Activated effector memory CD4-positive, alpha-beta T cell treated with anti-CD3 and anti-CD28 coated beads, Interleukin-2, amount 50 U/mL, for 16 hours (primary cell): ENCODE results near the gene NCDN.
A peak's percentile ranks its signal among the peaks of the same experiment; 100 is the strongest.

ENCODE experiments used
- DNase-seq: peaks from one replicate; pipeline ENCODE4 v3.0.0-alpha.2; 2020

The NCDN gene, protein sequence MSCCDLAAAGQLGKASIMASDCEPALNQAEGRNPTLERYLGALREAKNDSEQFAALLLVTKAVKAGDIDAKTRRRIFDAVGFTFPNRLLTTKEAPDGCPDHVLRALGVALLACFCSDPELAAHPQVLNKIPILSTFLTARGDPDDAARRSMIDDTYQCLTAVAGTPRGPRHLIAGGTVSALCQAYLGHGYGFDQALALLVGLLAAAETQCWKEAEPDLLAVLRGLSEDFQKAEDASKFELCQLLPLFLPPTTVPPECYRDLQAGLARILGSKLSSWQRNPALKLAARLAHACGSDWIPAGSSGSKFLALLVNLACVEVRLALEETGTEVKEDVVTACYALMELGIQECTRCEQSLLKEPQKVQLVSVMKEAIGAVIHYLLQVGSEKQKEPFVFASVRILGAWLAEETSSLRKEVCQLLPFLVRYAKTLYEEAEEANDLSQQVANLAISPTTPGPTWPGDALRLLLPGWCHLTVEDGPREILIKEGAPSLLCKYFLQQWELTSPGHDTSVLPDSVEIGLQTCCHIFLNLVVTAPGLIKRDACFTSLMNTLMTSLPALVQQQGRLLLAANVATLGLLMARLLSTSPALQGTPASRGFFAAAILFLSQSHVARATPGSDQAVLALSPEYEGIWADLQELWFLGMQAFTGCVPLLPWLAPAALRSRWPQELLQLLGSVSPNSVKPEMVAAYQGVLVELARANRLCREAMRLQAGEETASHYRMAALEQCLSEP

DNA sequence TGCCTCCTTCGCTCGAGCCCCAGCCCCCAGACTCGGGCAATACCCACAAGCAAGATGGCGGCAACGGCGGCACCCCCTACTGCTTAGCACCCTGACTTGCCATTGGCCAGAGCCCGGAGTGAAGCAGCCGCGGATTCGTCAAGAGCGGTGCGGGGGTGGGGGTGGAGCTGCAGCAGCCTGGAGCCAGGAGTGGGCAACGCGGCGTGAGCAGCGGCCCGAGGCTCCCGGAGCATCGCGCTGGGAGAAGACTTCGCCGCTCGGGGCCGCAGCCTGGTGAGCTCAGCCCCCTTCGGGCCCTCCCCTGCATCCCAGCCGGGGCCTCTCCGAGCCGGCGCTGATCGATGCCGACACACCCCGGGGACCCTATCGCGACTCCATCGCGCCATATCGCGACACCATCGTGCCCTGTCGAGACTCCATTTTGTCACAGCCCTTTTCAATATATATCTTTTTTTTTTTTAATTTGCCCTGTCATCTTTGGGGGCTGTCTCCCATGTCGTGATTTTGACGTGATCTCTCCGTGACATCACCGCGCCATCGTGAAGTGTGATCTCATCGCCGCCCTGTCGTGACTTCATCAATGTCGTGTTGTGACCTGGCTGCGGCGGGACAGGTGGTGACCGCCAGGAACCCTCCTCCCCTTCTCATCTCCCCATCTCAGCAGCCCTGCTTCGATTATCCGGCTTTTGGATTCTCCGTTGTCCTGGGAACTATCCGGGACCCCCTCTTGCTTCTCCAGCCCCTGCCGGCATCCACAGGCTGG is at the start of gene NCDN:
Gene NCDN (plus strand): TSS at position 189 of the 763 bp plus-strand sequence. CDS start 392 bp downstream, at position 581.
- DNase-seq = peak; percentile 98

DNA sequence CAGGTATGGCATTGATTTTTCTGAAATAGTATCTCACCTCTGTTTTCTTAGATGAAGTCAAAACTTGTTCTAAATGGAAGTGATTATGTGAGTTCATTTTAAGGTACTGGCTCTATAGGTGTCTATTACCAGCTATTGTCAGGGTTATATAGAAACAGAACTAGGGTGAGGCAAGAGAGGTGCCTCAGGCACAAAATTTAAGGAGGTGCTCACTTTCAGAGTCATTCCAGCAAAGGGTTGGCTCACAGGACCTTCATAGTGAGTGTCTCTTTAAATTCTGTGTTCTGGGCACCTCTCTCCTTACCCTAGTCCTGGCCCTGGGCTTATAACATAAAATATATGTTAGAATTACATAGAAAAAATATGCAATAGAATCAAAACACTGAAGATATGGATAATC is 49.7 kb upstream of the NCDN start:
- no peak for DNase-seq

DNA sequence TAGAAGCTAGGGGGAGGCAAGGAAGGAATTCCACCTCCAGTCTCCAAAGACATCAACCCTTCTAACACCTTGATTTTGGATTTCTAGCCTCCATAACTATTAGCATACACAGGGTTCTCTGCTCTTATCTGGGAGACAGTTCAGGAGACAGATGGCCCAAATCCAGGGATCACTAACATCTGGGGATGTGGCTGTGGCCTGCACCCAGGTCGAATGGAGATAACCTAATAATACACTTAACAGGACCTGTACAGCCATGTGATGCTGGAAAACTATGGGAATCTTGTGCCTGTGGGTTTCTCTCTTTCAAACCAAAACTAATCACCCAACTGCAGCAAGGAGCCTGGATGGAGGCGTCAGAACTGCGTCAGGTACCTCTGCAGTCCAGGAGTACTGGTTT is 48.0 kb upstream of the NCDN start:
- no peak for DNase-seq

DNA sequence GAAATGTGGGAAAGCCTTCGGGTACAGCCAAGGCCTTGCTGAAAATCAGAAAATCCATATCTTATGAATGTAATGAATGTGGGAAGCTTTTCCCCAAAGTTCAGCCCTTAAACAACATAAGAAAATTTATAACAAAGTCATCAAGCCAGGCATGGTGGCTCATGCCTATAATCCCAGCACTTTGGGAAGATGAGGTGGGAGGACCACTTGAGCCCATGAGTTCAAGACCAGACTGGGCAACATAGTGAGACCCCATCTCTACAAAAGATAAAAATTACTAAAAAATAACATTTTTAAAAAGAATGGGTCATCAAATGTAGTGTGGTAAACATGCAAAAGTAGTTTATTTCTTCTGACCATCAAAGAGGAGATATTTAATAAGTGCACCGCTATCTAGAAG is 46.3 kb upstream of the NCDN start:
- no peak for DNase-seq

DNA sequence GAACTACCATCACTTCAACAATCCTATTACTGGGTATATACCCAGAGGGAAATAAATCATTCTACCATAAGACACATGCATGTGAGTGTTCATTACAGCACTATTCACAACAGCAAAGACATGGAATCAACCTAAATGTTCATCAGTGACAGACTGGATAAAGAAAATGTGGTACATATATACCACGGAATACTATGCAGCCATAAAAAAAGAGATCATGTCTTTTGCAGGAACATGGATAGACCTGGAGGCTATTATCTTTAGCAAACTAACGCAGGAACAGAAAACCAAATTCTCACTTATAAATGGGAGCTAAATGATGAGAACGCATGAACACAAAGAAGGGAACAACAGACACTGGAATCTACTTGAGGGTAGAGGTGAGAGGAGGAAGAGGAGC is 39.4 kb upstream of the NCDN start:
- DNase-seq = no peak

DNA sequence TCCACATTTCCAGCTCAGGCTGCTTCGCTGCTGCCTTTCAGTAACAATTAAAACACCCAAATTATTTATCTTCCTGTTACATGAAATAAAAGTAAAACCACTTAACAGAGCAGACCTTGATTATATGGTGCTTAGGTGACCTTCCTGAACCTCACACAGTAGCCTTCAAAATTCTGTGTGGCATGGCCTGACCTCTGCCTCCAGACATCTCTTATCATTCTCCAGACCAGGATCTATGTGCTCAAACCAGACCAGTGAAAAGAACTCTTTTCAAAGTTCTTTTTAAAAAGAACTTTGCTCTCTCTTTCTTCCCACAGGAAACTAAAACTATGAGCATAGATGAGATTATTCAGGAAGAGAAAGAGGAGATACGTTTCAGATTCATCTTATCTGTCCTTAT is 38.2 kb upstream of the NCDN start:
- DNase-seq = no peak

DNA sequence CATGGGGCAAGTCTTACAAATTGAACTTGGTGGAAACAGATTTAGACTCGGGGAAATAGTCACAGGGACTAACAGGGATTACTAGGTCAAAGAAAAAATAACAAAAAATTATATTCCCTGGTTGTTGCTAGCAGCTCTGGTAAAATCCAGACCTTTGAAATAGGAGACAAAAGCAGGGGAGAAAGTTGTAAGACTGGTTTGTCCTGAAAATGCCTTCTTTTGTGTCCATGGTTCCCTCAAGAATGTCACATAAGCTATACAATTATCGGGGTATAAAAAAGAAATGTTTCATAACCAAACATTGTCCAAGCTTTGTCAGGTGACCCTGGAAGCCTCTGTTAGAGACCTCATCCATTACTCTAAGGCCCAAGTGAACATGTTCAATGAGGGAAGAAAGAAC is 33.5 kb upstream of the NCDN start:
- DNase-seq = no peak

DNA sequence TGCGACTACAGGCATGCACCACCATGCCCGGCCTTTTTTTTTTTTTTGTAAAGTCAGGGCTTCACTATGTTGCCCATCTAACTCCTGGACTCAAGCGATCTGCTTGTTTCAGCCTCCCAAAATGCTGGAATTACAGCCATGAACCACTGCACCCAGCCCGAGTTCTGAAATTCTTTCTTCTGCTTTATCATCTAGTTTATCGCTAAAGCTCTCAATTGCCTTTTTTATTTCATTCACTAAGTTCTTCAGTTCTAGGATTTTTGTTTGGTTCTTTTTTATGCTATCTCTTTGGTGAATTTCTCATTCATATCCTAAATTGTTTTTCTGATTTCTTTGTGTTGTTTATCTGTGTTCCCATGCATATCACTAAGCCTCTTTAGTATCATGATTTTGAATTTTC is 27.4 kb upstream of the NCDN start:
- no peak for DNase-seq

DNA sequence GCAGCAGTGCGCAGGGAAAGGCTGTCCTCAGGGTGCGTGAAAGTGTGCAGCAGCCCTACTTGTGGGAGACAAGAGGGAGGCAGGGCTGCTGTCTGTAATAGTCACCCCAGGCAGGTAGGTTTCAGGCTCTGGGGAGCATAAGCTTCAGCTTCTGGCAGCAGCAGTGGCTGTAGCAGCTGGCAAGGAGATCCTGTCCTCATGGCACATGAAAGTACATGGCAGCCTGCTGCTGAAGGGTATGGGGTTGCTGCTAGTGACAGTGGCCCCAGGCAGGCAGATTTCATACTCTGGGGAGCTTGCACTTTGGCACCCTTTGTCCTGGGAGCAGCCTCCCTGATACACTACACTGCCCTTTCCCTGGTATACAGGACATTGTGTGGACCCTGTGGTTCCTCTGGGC is 26.7 kb upstream of the NCDN start:
- no peak for DNase-seq

DNA sequence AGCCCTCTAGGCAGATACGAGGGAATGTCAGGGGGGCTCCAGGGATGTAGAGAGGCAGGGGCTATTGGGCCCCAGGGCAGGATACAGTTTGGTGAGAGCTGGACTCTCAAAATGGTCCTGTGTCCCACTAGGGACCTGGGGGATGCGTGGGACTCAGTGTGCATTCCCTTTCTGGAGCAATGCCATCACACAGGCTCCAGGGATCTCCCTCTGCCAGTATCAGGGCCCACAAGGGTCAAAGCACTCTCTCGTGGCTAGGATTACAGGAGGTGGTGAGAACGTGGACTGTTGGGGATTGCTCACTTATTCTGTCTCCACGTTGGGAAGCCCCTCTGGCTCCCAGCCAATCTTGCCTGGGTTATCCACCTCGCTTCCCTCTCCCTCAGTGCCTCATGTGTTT is 26.2 kb upstream of the NCDN start:
- DNase-seq = no peak

DNA sequence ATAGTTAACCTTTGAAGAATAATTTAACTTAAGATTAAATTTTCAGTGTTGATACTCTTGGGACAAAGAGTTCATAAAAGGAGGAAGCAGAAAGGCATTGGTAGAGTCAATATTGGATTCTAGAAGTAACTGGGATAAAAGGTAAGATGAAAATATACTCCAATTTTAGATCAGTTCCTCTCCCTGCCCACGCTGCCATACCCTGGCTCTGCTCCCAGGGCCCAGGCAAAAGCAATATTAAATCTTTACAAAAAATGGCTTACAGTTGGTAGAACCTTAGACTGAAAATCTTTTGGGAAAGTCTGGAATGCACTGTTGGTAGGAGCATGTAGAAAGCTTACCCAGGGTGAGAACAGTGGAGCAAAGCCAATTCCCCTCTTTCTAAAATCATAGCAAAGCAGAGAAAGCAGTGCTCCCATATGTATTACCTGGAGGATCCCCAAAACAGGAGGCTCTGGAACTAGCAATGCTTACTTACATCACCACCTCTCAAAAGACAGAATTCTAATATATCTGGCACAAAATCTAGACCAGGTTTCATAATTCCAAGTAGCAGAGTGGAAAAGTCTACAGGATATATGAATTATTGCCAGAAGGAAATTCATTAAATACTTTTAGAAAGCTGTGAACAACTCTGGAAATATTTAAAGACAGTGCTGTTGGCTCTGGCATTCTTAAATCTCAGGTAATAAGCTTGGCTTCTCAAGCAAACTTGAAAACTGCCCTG is 24.9 kb upstream of the NCDN start:
- no peak for DNase-seq

DNA sequence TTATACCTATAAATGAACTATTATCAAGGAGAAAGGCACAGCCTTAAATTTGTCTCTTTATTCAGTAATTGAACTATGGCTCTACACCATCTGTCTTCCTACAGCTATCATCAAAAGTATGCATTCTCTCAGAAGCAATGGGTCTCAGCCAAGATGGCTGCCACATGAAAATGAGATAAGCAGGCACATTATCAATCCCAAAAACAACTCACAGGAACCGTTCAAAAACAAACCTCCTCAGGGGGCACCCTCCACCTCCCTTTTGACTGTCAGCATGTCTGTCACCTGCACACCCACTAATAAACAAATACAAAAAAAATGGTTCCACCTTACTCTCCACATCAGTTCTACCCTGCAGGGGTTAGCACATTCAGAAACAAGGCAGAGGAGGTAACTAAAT is 24.0 kb upstream of the NCDN start:
- DNase-seq = no peak

DNA sequence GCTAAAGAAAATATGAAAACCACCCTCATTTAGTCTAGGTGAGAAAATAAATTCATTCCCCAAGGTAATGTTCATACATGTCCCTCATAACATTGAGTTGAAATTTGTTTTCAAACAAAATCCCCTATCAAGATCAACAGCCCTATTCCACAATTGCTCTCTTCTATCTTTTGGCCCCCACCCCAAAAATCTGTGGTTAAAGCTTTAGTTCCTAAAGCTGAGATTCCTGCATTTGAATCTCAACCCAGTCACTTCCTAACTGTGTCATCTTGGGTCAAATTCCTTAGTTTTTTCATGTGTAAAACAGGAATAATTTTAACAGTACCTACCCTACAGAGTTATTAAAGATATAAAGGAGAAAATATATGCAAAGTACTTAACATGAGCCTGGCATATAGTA is 22.4 kb upstream of the NCDN start:
- no peak for DNase-seq

DNA sequence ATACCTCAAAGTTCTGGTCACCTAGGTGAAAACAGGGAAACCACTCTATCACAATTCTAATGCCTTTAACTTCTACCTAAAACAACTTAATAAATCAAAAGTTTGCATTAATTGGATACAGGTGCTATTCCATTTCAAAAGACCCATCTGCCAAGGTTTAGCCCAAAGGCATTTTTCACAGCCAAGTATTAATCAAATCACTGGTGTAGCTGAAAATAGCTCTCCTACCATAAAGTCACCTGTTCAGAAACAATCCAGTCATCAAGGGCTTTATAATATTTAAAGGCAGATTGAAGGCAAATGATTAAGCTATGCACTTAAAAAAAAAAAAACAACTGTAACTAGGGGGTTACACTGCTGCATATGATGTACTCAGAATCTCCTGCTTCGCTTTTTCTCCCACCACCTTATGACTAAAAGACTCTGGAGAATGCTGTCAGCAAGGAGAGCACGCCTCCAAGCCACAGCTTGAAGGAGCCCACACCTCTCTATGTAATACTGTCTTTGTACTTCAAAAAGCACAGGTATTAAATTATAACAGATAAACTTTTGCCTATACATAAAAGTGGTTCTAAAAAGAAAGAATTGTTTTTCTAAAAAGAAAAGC is 20.9 kb upstream of the NCDN start:
- no peak for DNase-seq

DNA sequence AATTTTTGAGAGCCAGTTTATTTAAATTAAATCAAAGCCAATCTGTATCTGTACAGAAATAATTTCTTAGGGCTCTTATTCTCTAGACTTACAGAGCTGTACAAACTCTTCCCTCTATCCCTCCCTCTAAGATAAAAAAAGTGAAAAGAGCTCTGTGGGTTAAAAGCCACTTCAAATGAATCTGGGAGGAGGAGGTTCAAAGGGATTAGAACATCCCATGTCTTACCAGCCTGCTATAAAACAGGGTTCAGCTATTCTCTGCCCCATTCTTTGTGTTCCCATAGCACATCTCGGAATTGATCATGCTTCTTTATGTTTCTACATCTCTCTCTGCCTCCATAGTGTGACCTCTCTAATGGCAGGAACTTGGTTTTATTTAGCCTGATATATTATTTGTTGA is 19.8 kb upstream of the NCDN start:
- no peak for DNase-seq

DNA sequence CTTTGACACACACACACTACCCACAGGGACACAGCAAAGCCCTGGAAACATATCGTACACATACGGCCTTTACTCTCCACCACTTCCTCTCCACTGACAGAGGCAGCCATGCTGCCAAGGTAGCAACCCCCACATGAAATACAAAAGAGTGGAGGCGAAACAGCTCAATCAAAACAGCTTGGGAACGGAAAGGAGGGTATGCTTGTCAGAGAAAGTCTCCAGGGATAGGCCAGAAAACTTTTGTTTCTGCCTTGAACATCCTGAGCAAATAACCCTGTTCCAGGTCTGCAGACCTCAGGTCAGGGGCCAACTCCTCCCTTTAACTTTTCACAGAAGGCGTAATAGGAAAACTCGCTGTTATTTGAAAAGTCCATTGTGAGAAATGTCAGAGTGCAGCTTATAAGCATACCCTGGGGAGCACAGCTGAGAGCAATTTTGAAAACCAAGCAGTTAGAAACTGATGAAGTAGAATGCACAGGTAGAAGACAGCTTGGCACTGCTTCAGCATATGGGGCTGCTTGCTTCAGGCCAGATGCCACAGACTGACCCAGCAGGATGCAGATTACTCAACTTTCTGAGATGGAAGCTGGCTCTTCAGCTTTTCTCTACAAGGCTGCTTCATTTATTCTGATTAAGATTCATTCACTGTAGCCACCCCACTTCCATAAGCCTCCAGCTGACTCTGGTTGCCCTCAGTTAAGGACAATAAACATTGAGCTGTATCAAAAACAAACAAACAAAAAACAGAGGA is 18.4 kb upstream of the NCDN start:
- peak; percentile 70 for DNase-seq

DNA sequence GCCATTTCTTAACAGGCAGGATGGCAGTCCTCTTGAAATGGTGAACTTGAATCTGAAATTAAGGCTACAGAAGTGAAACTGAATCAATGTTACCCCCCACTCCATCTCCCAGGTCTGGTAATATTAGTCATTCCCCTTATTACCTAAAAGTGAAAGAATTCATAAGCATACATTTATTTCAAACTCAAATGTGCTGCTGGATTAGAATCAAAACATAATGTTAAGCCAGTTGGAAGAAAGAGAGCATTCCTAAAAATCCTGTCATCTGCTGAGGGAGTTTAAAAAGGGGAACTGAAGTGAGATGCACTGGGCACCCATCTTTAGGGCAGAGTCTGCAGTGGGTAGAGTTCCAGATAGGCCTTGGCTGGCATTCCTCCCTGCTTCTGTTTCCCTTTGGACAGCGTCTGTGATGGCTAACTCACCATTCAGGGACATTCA is 17.8 kb upstream of the NCDN start:
- no peak for DNase-seq

DNA sequence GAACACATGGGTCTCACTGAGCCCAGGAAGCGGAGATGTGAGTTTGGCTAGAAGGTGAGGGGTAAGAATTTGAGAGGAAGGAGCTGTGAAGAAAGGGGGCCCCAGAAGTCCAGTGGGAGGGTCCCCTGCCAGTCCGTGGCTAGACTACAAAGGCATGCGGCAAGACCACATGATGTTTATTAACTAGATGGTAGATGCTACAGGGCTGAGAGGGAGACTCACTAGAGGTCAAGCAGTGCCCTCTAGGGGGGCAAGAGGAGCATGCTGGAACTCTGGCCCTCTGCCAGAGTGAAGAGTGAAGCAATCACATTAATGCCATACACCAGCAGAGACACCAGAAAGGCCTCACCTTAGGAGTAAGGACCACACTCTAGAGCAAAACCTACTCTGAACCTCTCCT is 12.6 kb upstream of the NCDN start:
- DNase-seq = peak; percentile 80

DNA sequence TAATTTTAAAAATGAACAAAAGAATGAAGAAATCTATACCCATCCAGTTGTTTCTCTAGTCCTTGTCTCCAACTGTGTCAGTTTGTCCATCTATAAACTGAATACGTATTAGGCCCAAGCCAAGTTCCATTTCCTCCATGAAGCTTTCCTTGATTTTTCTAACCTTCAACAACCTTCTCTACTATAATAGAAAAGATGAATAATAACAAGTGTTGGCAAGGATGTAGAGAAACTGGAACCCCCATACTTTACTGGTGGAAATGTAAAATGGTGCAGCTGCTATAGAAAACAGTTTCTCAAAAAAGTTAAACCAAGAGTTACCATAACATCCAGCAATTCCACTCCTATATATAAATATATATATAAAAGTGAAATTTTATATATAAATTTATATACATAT is 11.0 kb upstream of the NCDN start:
- DNase-seq = no peak

DNA sequence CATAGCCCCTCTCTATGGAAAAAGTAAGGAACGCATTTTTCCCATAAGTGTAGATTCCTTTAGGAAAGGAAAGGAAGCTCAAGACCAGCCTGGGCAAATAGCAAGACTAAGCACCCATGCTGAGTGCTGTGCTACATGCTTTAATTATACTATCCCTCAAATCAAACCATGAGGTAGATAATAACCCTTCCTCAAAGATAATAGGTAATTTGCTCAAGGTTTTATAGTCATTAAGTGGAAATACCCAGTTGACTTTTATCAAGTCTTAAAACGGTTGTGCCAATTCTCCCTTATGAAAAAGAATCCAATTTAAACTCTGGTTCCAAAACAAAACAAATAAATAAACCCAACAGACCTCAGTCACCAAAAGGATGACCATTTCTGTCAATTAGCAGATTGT is 3.7 kb upstream of the NCDN start:
- no peak for DNase-seq

DNA sequence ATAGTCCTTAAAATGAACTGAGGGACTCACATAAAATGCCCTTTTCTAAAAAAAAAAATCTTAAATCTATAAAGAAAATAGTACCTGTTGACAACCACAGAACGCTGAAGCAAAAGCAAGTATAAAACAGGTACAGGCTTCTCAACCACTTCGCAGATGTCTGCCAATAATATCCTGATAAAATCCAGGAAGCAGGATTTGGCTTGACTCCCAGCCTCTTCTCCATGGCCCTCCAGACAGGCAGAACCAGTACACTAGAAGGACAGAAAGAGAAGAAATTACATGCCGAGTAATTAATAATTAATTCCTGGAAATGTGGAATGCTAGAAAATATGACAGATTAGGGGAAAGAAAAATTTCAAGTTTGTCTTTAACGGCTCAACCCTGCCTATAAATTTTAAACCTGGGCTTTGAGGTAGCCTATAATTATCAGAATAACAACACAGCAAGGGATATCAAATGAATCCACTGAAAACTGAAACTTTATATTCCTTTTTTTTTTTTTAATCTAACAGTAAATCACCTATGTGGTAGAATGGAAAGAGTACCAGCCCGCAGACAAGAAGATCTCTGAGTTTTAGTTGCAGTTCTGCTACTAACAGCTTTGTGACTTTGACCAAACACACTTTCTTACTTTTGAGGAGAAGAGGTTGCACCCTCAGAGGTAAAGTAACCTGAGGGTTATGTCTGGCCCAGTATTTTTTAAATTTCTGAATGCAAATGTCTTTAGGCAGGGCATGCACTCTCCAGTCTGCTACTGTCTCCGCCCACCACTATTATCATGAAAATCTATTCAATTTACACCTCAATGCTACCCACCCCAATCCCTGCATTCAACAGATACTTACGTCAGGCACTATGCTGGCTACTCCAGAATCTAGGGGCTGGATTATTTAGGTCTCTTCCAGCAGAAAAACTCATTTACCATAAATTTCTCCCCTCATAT is 3.1 kb upstream of the NCDN start:
- DNase-seq = no peak
